IMR-90 (cell line): Measurements from ENCODE around the gene EPS15. TPM values are rescaled to one million over a fixed set of nuclear protein-coding genes. Genes with fewer than 3 reads are reported as not detected.
"Not testable (repeated sequence)": the region's sequence is repeated elsewhere in the genome, so short reads cannot be mapped to it uniquely, and the experiment has no call there.

Experiments
- ATAC-seq: fragments of 200-7000 bp; cut with Tn5 transposase; 2 replicates; pipeline ENCODE4 v1.9.1; 2020; ENCODE audit warnings: low read depth, mild to moderate bottlenecking, moderate library complexity
- BruUV-seq: library from RNA; stranded (reverse); fragments of 400-500 nt; replicated peaks from 2 replicates; lab custom pipeline; 2021; lab: Mats Ljungman, UMichigan
- CTCF ChIA-PET: fragments of 300-600 bp; formaldehyde crosslinking; extraction: SDS; loops from one replicate; lab custom pipeline; 2021; ENCODE audit warnings: antibody characterized with exemption; lab: Yijun Ruan, JAX
- POLR2A ChIA-PET: fragments of 300-600 bp; sonication (Branson Sonifier 250); formaldehyde crosslinking; loops from one replicate; lab custom pipeline; 2022; ENCODE audit warnings: antibody characterized with exemption; ENCODE audit not compliant: unreplicated experiment; lab: Charles Lee
- DNase-seq: peaks from one replicate; pipeline ENCODE4 v3.0.0; 2013
- H2AFZ ChIP-seq: replicated peaks from 2 replicates; pipeline ENCODE3; 2013; ENCODE audit warnings: low read length, mild to moderate bottlenecking; ENCODE audit not compliant: poor library complexity
- H2AK5ac ChIP-seq: 2 replicates; pipeline ENCODE4 v1.6.1; 2013; ENCODE audit warnings: low read depth, low read length, inconsistent platforms
- H2AK9ac ChIP-seq: replicated peaks from 2 replicates; pipeline ENCODE3; 2013; ENCODE audit warnings: mild to moderate bottlenecking, low read depth, low read length, moderate library complexity; ENCODE audit not compliant: poor library complexity
- H2BK120ac ChIP-seq: 2 replicates; pipeline ENCODE4 v1.6.1; 2013; ENCODE audit warnings: low read depth, low read length, inconsistent platforms
- H2BK15ac ChIP-seq: 3 replicates; pipeline ENCODE4 v1.6.1; 2013; ENCODE audit warnings: low read depth, low read length, inconsistent platforms
- H2BK20ac ChIP-seq: 2 replicates; pipeline ENCODE4 v1.6.1; 2013; ENCODE audit warnings: low read depth, mild to moderate bottlenecking, inconsistent platforms, low read length, moderate library complexity
- H2BK5ac ChIP-seq: 2 replicates; pipeline ENCODE4 v1.6.1; 2013; ENCODE audit warnings: mild to moderate bottlenecking, low read depth, low read length, inconsistent platforms; ENCODE audit not compliant: poor library complexity, severe bottlenecking
- H3K14ac ChIP-seq: replicated peaks from 2 replicates; pipeline ENCODE4 v1.6.1; 2013; ENCODE audit warnings: low read depth, low read length, inconsistent platforms
- H3K18ac ChIP-seq: 2 replicates; pipeline ENCODE4 v1.6.1; 2013; ENCODE audit warnings: low read depth, low read length, control low read depth
- H3K23ac ChIP-seq: 2 replicates; pipeline ENCODE4 v1.6.1; 2013; ENCODE audit warnings: low read depth, low read length, inconsistent platforms
- H3K27ac ChIP-seq: 2 replicates; pipeline ENCODE4 v1.5.1; 2013; ENCODE audit warnings: mild to moderate bottlenecking, control low read depth, low read length; ENCODE audit not compliant: insufficient read depth
- H3K27me3 ChIP-seq: 2 replicates; pipeline ENCODE4 v1.6.1; 2013; ENCODE audit warnings: low read length; ENCODE audit not compliant: control insufficient read depth, insufficient read depth
- H3K36me3 ChIP-seq: 2 replicates; pipeline ENCODE4 v1.6.1; 2013; ENCODE audit warnings: low read length, mixed read lengths; ENCODE audit not compliant: control insufficient read depth, insufficient read depth
- H3K4ac ChIP-seq: 2 replicates; pipeline ENCODE4 v1.6.1; 2013; ENCODE audit warnings: low read depth, low read length, inconsistent platforms
- H3K4me1 ChIP-seq: 2 replicates; pipeline ENCODE4 v1.6.1; 2013; ENCODE audit warnings: low read length, mixed read lengths; ENCODE audit not compliant: control insufficient read depth, insufficient read depth
- H3K4me2 ChIP-seq: 2 replicates; pipeline ENCODE4 v1.6.1; 2013; ENCODE audit warnings: low read depth, mild to moderate bottlenecking, control low read depth, low read length, moderate library complexity
- H3K4me3 ChIP-seq: 2 replicates; pipeline ENCODE4 v1.5.1; 2013; ENCODE audit warnings: low read depth, mild to moderate bottlenecking, control low read depth, low read length, moderate library complexity; ENCODE audit not compliant: insufficient read depth
- H3K56ac ChIP-seq: 2 replicates; pipeline ENCODE4 v1.6.1; 2013; ENCODE audit warnings: low read length, inconsistent platforms; ENCODE audit not compliant: insufficient read depth; ENCODE audit errors: extremely low read depth
- H3K79me1 ChIP-seq, 2 experiments: 2 replicates each; pipeline ENCODE4 v1.6.1; 2013; ENCODE audit warnings: low read length in 2 of 2, inconsistent platforms in 1 of 2, low read depth in 1 of 2
- H3K9ac ChIP-seq: 2 replicates; pipeline ENCODE4 v1.6.1; 2013; ENCODE audit warnings: low read depth, low read length, control low read depth
- H3K9me1 ChIP-seq: 2 replicates; pipeline ENCODE4 v1.6.1; 2013; ENCODE audit warnings: low read length, inconsistent platforms; ENCODE audit not compliant: insufficient read depth
- H3K9me3 ChIP-seq: 2 replicates; pipeline ENCODE4 v1.6.1; 2013; ENCODE audit warnings: low read length; ENCODE audit not compliant: control insufficient read depth, insufficient read depth
- H4K20me1 ChIP-seq: 2 replicates; pipeline ENCODE4 v1.6.1; 2013; ENCODE audit warnings: low read length, inconsistent platforms; ENCODE audit not compliant: insufficient read depth
- H4K5ac ChIP-seq: 2 replicates; pipeline ENCODE4 v1.6.1; 2013; ENCODE audit warnings: mild to moderate bottlenecking, low read depth, low read length, control low read depth
- H4K8ac ChIP-seq, 2 experiments: 2 replicates each; pipeline ENCODE4 v1.6.1; 2013; ENCODE audit warnings: low read depth in 2 of 2, low read length in 2 of 2, control low read depth in 1 of 2, inconsistent platforms in 1 of 2
- H4K91ac ChIP-seq: 2 replicates; pipeline ENCODE4 v1.6.1; 2013; ENCODE audit warnings: low read depth, low read length, inconsistent platforms; ENCODE audit not compliant: insufficient read depth
- CEBPB ChIP-seq: IDR thresholded peaks from 2 replicates; pipeline ENCODE4 v1.6.1; 2012; ENCODE audit warnings: low read depth, low read length, improper control_type of control experiment
- RAD21 ChIP-seq: IDR thresholded peaks from 2 replicates; pipeline ENCODE4 v1.6.1; 2012; ENCODE audit warnings: low read length, improper control_type of control experiment
- WGBS, 2 experiments: methylation state at CpG; one replicate each; pipeline versions ENCODE4 v1.1.5 to v1.1.7; 2013; ENCODE audit warnings: missing lambda C conversion rate in 2 of 2; ENCODE audit not compliant: insufficient read length in 1 of 2; ENCODE audit errors: extremely low coverage in 2 of 2; 5-methylcytosine and 5-hydroxymethylcytosine counted together
- dilution Hi-C: fragments of 300-500 bp; cut with HindIII; formaldehyde crosslinking; loops from one replicate; pipeline ENCODE4 v1.14.3; 2018; ENCODE audit warnings: low sequenced_read_pairs; ENCODE audit not compliant: unreplicated experiment
- in situ Hi-C: fragments of 300-500 bp; cut with MboI; formaldehyde crosslinking; loops from 3 replicates; pipeline ENCODE4 v1.14.3; 2019; ENCODE audit warnings: low sequenced_read_pairs, inconsistent platforms, mixed read lengths
- intact Hi-C: fragments of 100-400 bp; cut with micrococcal nuclease; formaldehyde crosslinking; loops from 2 replicates; pipeline ENCODE4 v1.10.0; 2022
- polyA plus RNA-seq, 3 experiments: library from polyadenylated mRNA; depleted of rRNA; stranded (reverse); fragments of >200 nt; gene quantifications; 2 replicates each; pipeline ENCODE4 v1.2.3, GENCODE V29; 2012; ENCODE audit warnings: low replicate concordance in 1 of 3
- total RNA-seq: library from RNA; depleted of rRNA; stranded (reverse); fragments of >200 nt; gene quantifications from 2 replicates; pipeline ENCODE4 v1.2.3, GENCODE V29; 2012

The EPS15 gene
- total and polyA plus RNA-seq, 2 of the 4 experiments (the other 2 are of a cell fraction): 17.6 to 38.0 TPM

DNA sequence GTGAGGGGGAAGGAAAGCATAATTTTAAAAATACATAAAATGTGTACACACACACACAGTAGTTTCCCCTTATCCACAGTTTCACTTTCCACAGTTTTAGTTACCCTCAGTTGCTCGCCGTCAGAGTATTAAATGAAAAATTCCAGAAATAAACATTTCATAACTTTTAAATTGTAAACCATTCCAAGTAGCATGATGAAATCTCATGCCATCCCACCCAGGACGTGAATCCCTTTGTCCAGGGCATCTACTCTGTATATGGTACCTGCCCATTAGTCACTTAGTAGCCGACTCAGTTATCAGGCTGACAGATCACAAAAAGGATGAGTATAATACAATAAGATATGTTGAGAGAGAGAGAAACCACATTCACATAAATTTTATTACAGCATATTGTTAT lies 36.2 kb downstream of the EPS15 start:
- no peak for TF ChIP-seq RAD21
- peak; percentile 68; the same call in 1 of the 2 replicates for TF ChIP-seq CEBPB
- no peak overlapping the region for H3K18ac ChIP-seq
- no peak overlapping the region for H3K56ac ChIP-seq
- no peak overlapping the region for H3K23ac ChIP-seq
- peaks cover 6% of the 10 kb centered on the region for H3K4me1 ChIP-seq
- H3K9me1 ChIP-seq: no peaks in the 10 kb centered on the region
- H4K20me1 ChIP-seq: peaks cover 4% of the 10 kb centered on the region; the same call in 1 of the 2 replicates
- H4K8ac ChIP-seq: no peak overlapping the region
- H2AFZ ChIP-seq: no peak overlapping the region
- ChIA-PET POLR2A (no interaction called here), CTCF (no interaction called here)
- H3K4me3 ChIP-seq: no peak overlapping the region
- no peaks in the 10 kb centered on the region for H3K9me3 ChIP-seq
- in situ Hi-C loops (no loop called here), dilution Hi-C loops (no loop called here), intact Hi-C loops (no loop called here)
- no peak overlapping the region for H2AK5ac ChIP-seq
- no peaks in the 10 kb centered on the region for H3K27me3 ChIP-seq
- H3K14ac ChIP-seq: no peak overlapping the region; the same call in 1 of the 2 replicates
- H2BK5ac ChIP-seq: peak overlapping the region; percentile 23
- no peaks in the 10 kb centered on the region for H3K36me3 ChIP-seq
- H3K9ac ChIP-seq: no peak overlapping the region
- no peak overlapping the region for H2BK15ac ChIP-seq
- peak; percentile 57 for DNase-seq
- H3K4ac ChIP-seq: no peak overlapping the region
- peak overlapping the region; percentile 57 for H3K4me2 ChIP-seq
- peak; percentile 85 for ATAC-seq
- peaks cover 35 to 38% of the 10 kb centered on the region in 2 experiments for H3K79me1 ChIP-seq
- no peak overlapping the region for H2AK9ac ChIP-seq
- no peak overlapping the region for H2BK20ac ChIP-seq
- no peak overlapping the region for H4K91ac ChIP-seq
- no CpG with 5 or more reads among the region's 4 CpGs for WGBS, 2 experiments
- no TSS peak for BruUV-seq
- no peak overlapping the region for H2BK120ac ChIP-seq
- no peak overlapping the region for H4K5ac ChIP-seq
- no peak overlapping the region for H3K27ac ChIP-seq

DNA sequence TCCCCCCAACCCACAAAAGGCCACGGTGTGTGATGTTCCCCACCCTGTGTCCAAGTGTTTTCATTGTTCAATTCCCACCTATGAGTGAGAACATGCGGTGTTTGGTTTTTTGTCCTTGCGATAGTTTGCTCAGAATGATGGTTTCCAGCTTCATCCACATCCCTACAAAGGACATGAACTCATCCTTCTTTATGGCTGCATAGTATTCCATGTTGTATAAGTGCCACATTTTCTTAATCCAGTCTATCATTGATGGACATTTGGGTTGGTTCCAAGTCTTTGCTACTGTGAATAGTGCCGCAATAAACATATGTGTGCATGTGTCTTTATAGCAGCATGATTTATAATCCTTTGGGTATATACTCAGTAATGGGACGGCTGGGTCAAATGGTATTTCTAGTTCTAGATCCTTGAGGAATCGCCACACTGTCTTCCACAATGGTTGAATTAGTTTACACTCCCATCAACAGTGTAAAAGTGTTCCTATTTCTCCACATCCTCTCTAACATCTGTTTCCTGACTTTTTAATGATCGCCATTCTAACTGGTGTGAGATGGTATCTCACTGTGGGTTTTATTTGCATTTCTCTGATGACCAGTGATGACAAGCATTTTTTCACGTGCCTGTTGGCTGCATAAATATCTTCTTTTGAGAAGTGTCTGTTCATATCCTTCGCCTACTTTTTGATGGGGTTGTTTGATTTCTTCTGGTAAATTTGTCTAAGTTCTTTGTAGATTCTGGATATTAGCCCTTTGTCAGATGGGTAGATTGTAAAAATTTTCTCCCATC lies 44.0 kb downstream of the EPS15 start:
- H3K4me1 ChIP-seq, H3K18ac ChIP-seq, intact Hi-C loops, H2AFZ ChIP-seq, H3K4me2 ChIP-seq, H3K9me1 ChIP-seq, H2AK5ac ChIP-seq, H2BK15ac ChIP-seq, H2BK120ac ChIP-seq, H3K14ac ChIP-seq, DNase-seq, in situ Hi-C loops, H3K27ac ChIP-seq, H4K91ac ChIP-seq, dilution Hi-C loops, CTCF ChIA-PET, H4K5ac ChIP-seq, H2BK5ac ChIP-seq, H3K79me1 ChIP-seq, H2BK20ac ChIP-seq, BruUV-seq, H4K20me1 ChIP-seq, H3K4me3 ChIP-seq, H3K9ac ChIP-seq, H3K36me3 ChIP-seq, H3K4ac ChIP-seq, H3K27me3 ChIP-seq, H3K23ac ChIP-seq, H3K56ac ChIP-seq, H3K9me3 ChIP-seq, ATAC-seq, H4K8ac ChIP-seq, POLR2A ChIA-PET, H2AK9ac ChIP-seq: not testable (repeated sequence)
- no CpG with 5 or more reads among the region's 9 CpGs for WGBS, 2 experiments
